ENCODE data around the gene PLCD3. TPM values are rescaled to one million over a fixed set of nuclear protein-coding genes. Genes with fewer than 3 reads are reported as not detected.
A peak's percentile ranks its signal among the peaks of the same experiment; 100 is the strongest.

PLCD3 gene
- total RNA-seq, 2 experiments from 2014 or later, result 1.4 to 4.6 TPM

DNA sequence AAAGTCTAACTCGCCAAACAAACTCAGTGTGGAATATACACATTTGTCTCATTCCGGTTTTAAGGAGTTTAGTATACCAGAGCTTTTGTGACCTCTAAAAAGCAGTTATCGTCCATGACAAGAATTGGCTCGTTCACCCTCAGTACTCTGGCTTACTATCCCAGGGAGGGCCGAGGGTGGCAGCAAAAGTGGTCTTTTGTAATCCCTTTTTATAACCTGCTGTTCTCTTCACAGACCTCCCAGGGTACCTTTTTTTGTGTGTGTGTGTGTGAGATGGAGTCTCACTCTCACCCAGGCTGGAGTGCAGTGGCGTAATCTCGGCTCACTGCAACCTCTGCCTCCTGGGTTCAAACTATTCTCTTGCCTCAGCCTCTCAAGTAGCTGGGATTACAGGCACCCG is 62.3 kb downstream of the PLCD3 start:
- H2AFZ ChIP-seq (ENCODE audit: low read length), result no peak overlapping the region
- no peak for TF ChIP-seq EZH2phosphoT487 (IDR thresholded peaks at IDR 0.05; ENCODE audit: borderline replicate concordance, low read depth, low read length)
- TF ChIP-seq, protein P1, sequence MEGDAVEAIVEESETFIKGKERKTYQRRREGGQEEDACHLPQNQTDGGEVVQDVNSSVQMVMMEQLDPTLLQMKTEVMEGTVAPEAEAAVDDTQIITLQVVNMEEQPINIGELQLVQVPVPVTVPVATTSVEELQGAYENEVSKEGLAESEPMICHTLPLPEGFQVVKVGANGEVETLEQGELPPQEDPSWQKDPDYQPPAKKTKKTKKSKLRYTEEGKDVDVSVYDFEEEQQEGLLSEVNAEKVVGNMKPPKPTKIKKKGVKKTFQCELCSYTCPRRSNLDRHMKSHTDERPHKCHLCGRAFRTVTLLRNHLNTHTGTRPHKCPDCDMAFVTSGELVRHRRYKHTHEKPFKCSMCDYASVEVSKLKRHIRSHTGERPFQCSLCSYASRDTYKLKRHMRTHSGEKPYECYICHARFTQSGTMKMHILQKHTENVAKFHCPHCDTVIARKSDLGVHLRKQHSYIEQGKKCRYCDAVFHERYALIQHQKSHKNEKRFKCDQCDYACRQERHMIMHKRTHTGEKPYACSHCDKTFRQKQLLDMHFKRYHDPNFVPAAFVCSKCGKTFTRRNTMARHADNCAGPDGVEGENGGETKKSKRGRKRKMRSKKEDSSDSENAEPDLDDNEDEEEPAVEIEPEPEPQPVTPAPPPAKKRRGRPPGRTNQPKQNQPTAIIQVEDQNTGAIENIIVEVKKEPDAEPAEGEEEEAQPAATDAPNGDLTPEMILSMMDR (conservative IDR thresholded peaks at IDR 0.05; ENCODE audit: low read length), result no peak
- H3K79me2 ChIP-seq (ENCODE audit: insufficient read depth, low read depth, low read length), result peaks cover 79% of the 10 kb centered on the region
- H3K4me1 ChIP-seq (ENCODE audit: insufficient read depth, low read length, poor library complexity, severe bottlenecking), result no peaks in the 10 kb centered on the region
- ChIA-PET POLR2A (no interaction called here), CTCF (ENCODE audit: unreplicated experiment) (no interaction called here)
- DNase-seq (ENCODE audit: low spot score), result no peak
- intact Hi-C loops (cut with micrococcal nuclease; ENCODE audit: unreplicated experiment), result no loop called here
- no peak overlapping the region for H3K27ac ChIP-seq (ENCODE audit: low read depth, low read length, poor library complexity, severe bottlenecking)
- H3K36me3 ChIP-seq (ENCODE audit: insufficient read depth, low read length), result peaks cover 74% of the 10 kb centered on the region
- H3K4me3 ChIP-seq (ENCODE audit: low read depth, low read length, poor library complexity, severe bottlenecking), result no peak overlapping the region
- peaks cover under 1% of the 10 kb centered on the region; the same call in 1 of the 2 replicates for H4K20me1 ChIP-seq (ENCODE audit: insufficient read depth, low read length)
- H3K9me3 ChIP-seq (ENCODE audit: low read length), result no peaks in the 10 kb centered on the region
- H3K4me2 ChIP-seq (ENCODE audit: low read length), result no peak overlapping the region
- H3K9me2 ChIP-seq (ENCODE audit: insufficient read depth, low read length), result no peaks in the 10 kb centered on the region
- BruUV-seq (replicated peaks), result no TSS peak

- Histone ChIP-seq H3K36me3 (ENCODE audit: insufficient read depth, low read length) (peaks cover 60% of the 10 kb centered on the region), H3K9me2 (ENCODE audit: insufficient read depth, low read length) (no peaks in the 10 kb centered on the region), H3K27ac (ENCODE audit: low read depth, low read length, poor library complexity, severe bottlenecking) (no peak overlapping the region), H3K4me1 (ENCODE audit: insufficient read depth, low read length, poor library complexity, severe bottlenecking) (peaks cover 9% of the 10 kb centered on the region), H2AFZ (ENCODE audit: low read length) (no peak overlapping the region), H3K4me3 (ENCODE audit: low read depth, low read length, poor library complexity, severe bottlenecking) (no peak overlapping the region), H3K79me2 (ENCODE audit: insufficient read depth, low read depth, low read length) (peaks cover 87% of the 10 kb centered on the region), H3K9me3 (ENCODE audit: low read length) (no peaks in the 10 kb centered on the region), H4K20me1 (ENCODE audit: insufficient read depth, low read length) (peaks cover 6% of the 10 kb centered on the region; the same call in 1 of the 2 replicates), H3K4me2 (ENCODE audit: low read length) (no peak overlapping the region)
- no peak for TF ChIP-seq EZH2phosphoT487 (IDR thresholded peaks at IDR 0.05; ENCODE audit: borderline replicate concordance, low read depth, low read length)
- TF ChIP-seq, protein P1 (conservative IDR thresholded peaks at IDR 0.05; ENCODE audit: low read length), result no peak
- CTCF ChIA-PET (ENCODE audit: unreplicated experiment), result no interaction called here
- POLR2A ChIA-PET, result no interaction called here
- intact Hi-C loops (cut with micrococcal nuclease; ENCODE audit: unreplicated experiment), result no loop called here
- no TSS peak for BruUV-seq (replicated peaks)
- DNase-seq (ENCODE audit: low spot score), result no peak
These were observed 64.7 kb downstream of the PLCD3 start for GRCh38 chr17:45067637-45068036.

DNA sequence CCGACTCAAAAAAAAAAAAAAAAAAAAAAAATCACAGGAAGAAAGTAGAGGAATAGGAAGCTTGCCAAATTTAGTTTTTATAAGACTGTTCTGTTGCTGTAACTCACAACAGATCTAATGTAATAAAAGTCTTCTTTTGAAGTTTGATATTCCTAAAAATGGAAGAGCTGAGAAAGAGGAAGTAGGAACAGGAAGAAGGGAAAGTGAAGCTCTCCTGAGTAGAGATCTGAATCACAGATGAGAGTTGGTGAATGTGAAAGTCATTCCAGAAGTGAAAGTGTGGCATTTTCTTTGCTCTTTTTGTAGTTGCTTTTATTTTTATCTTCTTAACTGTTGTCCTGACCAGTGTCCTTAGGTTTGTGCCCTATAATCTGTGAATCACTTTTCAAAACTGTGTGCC is 69.1 kb downstream of the PLCD3 start:
- intact Hi-C loops (cut with micrococcal nuclease; ENCODE audit: unreplicated experiment), result no loop called here
- Histone ChIP-seq H3K27ac (ENCODE audit: low read depth, low read length, poor library complexity, severe bottlenecking) (peak overlapping the region; percentile 69), H4K20me1 (ENCODE audit: insufficient read depth, low read length) (peaks cover 11% of the 10 kb centered on the region; the same call in 1 of the 2 replicates), H3K9me2 (ENCODE audit: insufficient read depth, low read length) (no peaks in the 10 kb centered on the region), H3K9me3 (ENCODE audit: low read length) (no peaks in the 10 kb centered on the region), H3K4me3 (ENCODE audit: low read depth, low read length, poor library complexity, severe bottlenecking) (peak overlapping the region; percentile 78), H3K4me2 (ENCODE audit: low read length) (peak overlapping the region; percentile 94), H2AFZ (ENCODE audit: low read length) (no peak overlapping the region), H3K79me2 (ENCODE audit: insufficient read depth, low read depth, low read length) (peaks cover 83% of the 10 kb centered on the region), H3K36me3 (ENCODE audit: insufficient read depth, low read length) (peaks cover 28% of the 10 kb centered on the region), H3K4me1 (ENCODE audit: insufficient read depth, low read length, poor library complexity, severe bottlenecking) (peaks cover 25% of the 10 kb centered on the region)
- BruUV-seq (replicated peaks), result no TSS peak
- TF ChIP-seq, protein P1 (conservative IDR thresholded peaks at IDR 0.05; ENCODE audit: low read length), result no peak
- TF ChIP-seq EZH2phosphoT487 (IDR thresholded peaks at IDR 0.05; ENCODE audit: borderline replicate concordance, low read depth, low read length), result no peak
- CTCF ChIA-PET (ENCODE audit: unreplicated experiment), result no interaction called here
- DNase-seq (ENCODE audit: low spot score), result no peak
- POLR2A ChIA-PET, result interaction anchor here (0.7 to 3.3 kb wide), 4 partner anchors 13 to 1509 kb away, joined by 3 to 21 read pairs (median 4); partner anchors contain the start of genes DCAKD and TMEM101
